Endothelial cell of coronary artery (primary cell): ENCODE results near the gene ATP9B. TPM values are rescaled to one million over a fixed set of nuclear protein-coding genes. Genes with fewer than 3 reads are reported as not detected.

ENCODE experiments used
- total RNA-seq: library from RNA; depleted of rRNA; stranded (reverse); fragments of >200 nt; gene quantifications from 2 replicates; pipeline ENCODE4 v1.2.3, GENCODE V29; 2014

Gene ATP9B, protein sequence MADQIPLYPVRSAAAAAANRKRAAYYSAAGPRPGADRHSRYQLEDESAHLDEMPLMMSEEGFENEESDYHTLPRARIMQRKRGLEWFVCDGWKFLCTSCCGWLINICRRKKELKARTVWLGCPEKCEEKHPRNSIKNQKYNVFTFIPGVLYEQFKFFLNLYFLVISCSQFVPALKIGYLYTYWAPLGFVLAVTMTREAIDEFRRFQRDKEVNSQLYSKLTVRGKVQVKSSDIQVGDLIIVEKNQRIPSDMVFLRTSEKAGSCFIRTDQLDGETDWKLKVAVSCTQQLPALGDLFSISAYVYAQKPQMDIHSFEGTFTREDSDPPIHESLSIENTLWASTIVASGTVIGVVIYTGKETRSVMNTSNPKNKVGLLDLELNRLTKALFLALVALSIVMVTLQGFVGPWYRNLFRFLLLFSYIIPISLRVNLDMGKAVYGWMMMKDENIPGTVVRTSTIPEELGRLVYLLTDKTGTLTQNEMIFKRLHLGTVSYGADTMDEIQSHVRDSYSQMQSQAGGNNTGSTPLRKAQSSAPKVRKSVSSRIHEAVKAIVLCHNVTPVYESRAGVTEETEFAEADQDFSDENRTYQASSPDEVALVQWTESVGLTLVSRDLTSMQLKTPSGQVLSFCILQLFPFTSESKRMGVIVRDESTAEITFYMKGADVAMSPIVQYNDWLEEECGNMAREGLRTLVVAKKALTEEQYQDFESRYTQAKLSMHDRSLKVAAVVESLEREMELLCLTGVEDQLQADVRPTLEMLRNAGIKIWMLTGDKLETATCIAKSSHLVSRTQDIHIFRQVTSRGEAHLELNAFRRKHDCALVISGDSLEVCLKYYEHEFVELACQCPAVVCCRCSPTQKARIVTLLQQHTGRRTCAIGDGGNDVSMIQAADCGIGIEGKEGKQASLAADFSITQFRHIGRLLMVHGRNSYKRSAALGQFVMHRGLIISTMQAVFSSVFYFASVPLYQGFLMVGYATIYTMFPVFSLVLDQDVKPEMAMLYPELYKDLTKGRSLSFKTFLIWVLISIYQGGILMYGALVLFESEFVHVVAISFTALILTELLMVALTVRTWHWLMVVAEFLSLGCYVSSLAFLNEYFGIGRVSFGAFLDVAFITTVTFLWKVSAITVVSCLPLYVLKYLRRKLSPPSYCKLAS
- 23.5 and 27.2 TPM in 2 replicates for total RNA-seq

DNA sequence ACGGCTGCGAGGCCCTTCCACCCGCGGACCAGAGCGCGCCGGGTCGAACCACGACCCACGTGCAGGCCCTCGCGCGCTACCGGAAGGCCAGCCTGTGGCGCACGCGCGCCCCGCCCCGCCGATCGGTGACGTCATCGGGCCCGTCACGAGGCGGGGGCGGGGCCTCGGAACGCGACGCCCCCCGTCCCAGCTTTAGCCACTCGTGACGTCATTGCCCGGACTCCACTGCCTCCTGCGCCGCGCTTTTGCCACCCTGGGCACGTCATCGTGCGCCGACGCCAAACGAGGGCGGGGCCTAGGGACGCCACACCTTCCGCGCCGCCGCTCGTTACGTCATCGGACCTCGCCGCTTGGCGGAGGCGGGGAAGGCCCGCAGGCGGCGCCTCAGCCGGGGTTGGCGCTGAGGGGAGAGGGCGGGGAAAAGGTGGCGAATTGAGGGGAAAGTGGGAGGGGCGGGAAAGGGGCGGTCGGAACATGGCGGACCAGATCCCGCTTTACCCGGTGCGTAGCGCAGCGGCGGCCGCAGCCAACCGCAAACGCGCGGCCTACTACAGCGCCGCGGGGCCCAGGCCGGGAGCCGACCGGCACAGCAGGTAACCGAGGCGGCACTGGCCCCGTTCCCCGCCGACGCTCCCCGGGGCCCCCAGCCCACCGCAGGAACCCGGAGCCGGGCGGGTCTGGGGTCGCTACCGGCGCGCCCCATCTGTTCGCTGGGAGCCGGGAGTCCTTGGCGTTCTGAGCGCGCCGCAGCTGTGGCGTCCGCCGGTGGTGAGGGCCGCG, at the start of gene ATP9B:
Gene ATP9B, plus strand, starts transcription at position 458 of the 780 bp plus-strand sequence. Its CDS starts 17 bp downstream, at position 475.

DNA sequence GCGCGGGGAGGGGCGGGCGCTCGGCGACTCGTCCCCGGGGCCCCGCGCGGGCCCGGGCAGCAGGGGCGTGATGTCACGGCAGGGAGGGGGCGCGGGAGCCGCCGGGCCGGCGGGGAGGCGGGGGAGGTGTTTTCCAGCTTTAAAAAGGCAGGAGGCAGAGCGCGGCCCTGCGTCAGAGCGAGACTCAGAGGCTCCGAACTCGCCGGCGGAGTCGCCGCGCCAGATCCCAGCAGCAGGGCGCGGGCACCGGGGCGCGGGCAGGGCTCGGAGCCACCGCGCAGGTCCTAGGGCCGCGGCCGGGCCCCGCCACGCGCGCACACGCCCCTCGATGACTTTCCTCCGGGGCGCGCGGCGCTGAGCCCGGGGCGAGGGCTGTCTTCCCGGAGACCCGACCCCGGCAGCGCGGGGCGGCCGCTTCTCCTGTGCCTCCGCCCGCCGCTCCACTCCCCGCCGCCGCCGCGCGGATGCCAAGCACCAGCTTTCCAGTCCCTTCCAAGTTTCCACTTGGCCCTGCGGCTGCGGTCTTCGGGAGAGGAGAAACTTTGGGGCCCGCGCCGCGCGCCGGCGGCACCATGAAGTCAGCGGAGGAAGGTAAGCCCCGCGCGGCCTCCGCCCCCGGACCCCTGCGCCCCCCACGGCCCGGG, 326.7 kb downstream of the ATP9B start, which contains the start of gene NFATC1:
Gene NFATC1, plus strand, starts transcription at position 170 of the 644 bp plus-strand sequence. Its CDS starts 295 bp downstream, at position 465.

Other genes with a start within 250 kb of the ATP9B start
- gene SALL3, start 89.6 kb upstream of the ATP9B start, total RNA-seq = not detected in 2 replicates